Esophagus squamous epithelium (tissue), 5 donors: Measurements from ENCODE around the gene RHCE. TPM values are rescaled to one million over a fixed set of nuclear protein-coding genes. Genes with fewer than 3 reads are reported as not detected.
"Not testable (repeated sequence)": the region's sequence is repeated elsewhere in the genome, so short reads cannot be mapped to it uniquely, and the experiment has no call there.

Source experiments
- DNase-seq: peaks from one replicate; lab custom pipeline; 2025; lab: John Stamatoyannopoulos, UW
- H3K27ac ChIP-seq, 4 donors: fragments of 200-600 bp; sonication (generic); one replicate each; pipeline ENCODE4 v1.5.1; 2016 to 2019; ENCODE audit warnings: mild to moderate bottlenecking in 1 of 4
- H3K27me3 ChIP-seq, 4 donors: fragments of 200-600 bp; sonication (generic); 1 replicate in 3 of 4; 2 replicates in 1 of 4; pipeline versions ENCODE4 v1.5.1 to v1.6.0; 2017 to 2021; ENCODE audit warnings: antibody characterized with exemption in 1 of 4
- H3K36me3 ChIP-seq, 3 donors: fragments of 200-600 bp; sonication (generic); one replicate each; pipeline ENCODE4 v1.5.1; 2016 to 2019
- H3K4me1 ChIP-seq, 3 donors: fragments of 200-600 bp; sonication (generic); one replicate each; pipeline ENCODE4 v1.5.1; 2017 to 2019
- H3K4me3 ChIP-seq, 4 donors: fragments of 200-600 bp; sonication (generic); 1 replicate in 3 of 4; 2 replicates in 1 of 4; pipeline ENCODE4 v1.5.1; 2016 to 2019; ENCODE audit warnings: mild to moderate bottlenecking in 2 of 4, moderate library complexity in 1 of 4
- H3K9me3 ChIP-seq, 3 donors: fragments of 200-600 bp; sonication (generic); one replicate each; pipeline ENCODE4 v1.5.1; 2016 to 2019
- POLR2A ChIP-seq, 4 donors: fragments of 450-650 bp; IDR thresholded peaks; one replicate each; pipeline ENCODE4 v1.6.1; 2017; ENCODE audit warnings: antibody characterized with exemption in 4 of 4, mild to moderate bottlenecking in 4 of 4, moderate library complexity in 3 of 4
- WGBS, 2 donors: methylation state at CpG; one replicate each; pipeline ENCODE4 v1.1.5; 2018; 5-methylcytosine and 5-hydroxymethylcytosine counted together
- intact Hi-C: fragments of 100-400 bp; cut with DNase I; formaldehyde crosslinking; loops from one replicate; pipeline ENCODE4 v1.15.0; 2022
- total RNA-seq, 4 donors: library from RNA; depleted of rRNA; stranded (reverse); fragments of >200 nt; gene quantifications; one replicate each; pipeline ENCODE4 v1.1.0, GENCODE V29; 2016
- TF ChIP-seq, protein P1 (sequence below), 6 experiments: fragments of 450-650 bp in 4 of 6; fragments of 200-600 bp in 2 of 6; sonication (generic) in 2 of 6; IDR thresholded peaks; one replicate each; pipeline ENCODE4 v1.5.1; 2016 to 2019; ENCODE audit warnings: antibody characterized with exemption in 6 of 6, mild to moderate bottlenecking in 4 of 6, moderate library complexity in 4 of 6
- donor health status: DM: yes; HTN: yes; CAD: no.

The RHCE gene
- total RNA-seq, 4 donors from 2014 or later, result 0.27 to 0.38 TPM; not detected in 2

DNA sequence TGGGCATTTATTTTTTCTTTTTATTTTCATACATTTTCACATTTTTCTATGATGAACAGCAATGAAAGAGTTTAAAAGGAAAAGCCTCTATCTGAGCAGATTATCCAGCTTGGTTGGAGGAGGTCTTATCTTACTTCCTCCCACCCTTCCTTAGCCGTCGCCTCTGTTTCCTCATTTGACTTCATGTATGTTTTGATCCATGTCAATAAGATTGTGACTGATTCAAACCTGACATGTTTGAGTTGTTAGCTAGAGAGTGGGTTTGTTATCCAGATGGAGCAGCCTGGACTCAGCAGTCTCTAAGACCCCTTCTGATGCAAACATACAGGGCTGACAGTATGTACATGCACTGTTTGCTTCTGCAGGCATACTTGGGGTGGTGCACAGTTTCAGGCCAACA, 41.2 kb upstream of the RHCE start:
- H3K4me1 ChIP-seq, result peaks cover 2 to 24% (median 5%) of the 10 kb centered on the region in 3 donors
- no peaks in the 10 kb centered on the region for H3K27me3 ChIP-seq
- no peak for DNase-seq
- no peak overlapping the region for H3K27ac ChIP-seq
- H3K4me3 ChIP-seq, result no peak overlapping the region
- WGBS, 2 donors, result 77 to 80% methylated on average over 2 of the region's 2 CpGs
- H3K36me3 ChIP-seq, result peaks cover 0 to 49% (median 0%) of the 10 kb centered on the region in 3 donors
- TF ChIP-seq POLR2A (IDR thresholded peaks at IDR 0.05), result no peak
- TF ChIP-seq, protein P1, sequence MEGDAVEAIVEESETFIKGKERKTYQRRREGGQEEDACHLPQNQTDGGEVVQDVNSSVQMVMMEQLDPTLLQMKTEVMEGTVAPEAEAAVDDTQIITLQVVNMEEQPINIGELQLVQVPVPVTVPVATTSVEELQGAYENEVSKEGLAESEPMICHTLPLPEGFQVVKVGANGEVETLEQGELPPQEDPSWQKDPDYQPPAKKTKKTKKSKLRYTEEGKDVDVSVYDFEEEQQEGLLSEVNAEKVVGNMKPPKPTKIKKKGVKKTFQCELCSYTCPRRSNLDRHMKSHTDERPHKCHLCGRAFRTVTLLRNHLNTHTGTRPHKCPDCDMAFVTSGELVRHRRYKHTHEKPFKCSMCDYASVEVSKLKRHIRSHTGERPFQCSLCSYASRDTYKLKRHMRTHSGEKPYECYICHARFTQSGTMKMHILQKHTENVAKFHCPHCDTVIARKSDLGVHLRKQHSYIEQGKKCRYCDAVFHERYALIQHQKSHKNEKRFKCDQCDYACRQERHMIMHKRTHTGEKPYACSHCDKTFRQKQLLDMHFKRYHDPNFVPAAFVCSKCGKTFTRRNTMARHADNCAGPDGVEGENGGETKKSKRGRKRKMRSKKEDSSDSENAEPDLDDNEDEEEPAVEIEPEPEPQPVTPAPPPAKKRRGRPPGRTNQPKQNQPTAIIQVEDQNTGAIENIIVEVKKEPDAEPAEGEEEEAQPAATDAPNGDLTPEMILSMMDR (IDR thresholded peaks at IDR 0.05), result no peak
- intact Hi-C loops, result no loop called here
- no peaks in the 10 kb centered on the region for H3K9me3 ChIP-seq

DNA sequence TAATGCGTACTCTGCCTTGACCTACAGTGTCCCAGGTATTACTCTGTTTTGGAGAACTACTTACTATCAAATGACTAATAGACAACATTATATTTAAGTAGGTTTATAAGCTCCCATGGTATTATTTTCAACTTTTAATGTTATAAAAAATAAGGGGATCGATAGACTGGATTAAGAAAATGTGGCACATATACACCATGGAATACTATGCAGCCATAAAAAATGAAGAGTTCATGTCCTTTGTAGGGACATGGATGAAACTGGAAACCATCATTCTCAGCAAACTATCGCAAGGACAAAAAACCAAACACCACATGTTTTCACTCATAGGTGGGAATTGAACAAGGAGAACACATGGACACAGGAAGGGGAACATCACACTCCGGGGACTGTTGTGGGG, 40.2 kb upstream of the RHCE start:
- peaks cover 2 to 23% (median 5%) of the 10 kb centered on the region in 3 donors for H3K4me1 ChIP-seq
- H3K4me3 ChIP-seq, H3K27me3 ChIP-seq, H3K9me3 ChIP-seq, DNase-seq, intact Hi-C loops, H3K27ac ChIP-seq: not testable (repeated sequence)
- peaks cover 0 to 55% (median 0%) of the 10 kb centered on the region in 3 donors for H3K36me3 ChIP-seq
- 73 to 77% methylated on average over 4 of the region's 4 CpGs for WGBS, 2 donors

DNA sequence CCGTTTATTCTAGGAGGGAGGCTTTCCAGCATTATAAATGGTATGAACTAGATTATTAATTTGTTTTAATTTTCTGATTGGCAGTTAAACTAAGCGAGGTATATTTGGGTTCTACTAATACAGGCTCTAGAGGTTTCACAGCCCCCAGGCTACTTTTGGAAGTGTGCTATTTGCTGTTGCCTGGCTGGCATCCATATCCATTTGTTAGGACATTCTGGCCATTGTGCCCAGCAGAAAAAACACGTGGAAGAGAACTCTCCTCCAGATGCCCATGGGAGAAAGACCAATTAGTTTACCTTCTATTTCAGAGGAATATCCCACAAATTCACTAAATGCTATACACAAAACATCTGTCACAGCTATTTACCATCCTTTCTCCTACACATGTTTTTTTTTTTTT, 39.4 kb upstream of the RHCE start:
- Histone ChIP-seq H3K27me3 (no peaks in the 10 kb centered on the region), H3K27ac (no peak overlapping the region), H3K9me3 (no peaks in the 10 kb centered on the region), H3K36me3 (peaks cover 0 to 58% (median 0%) of the 10 kb centered on the region in 3 donors), H3K4me1 (peaks cover 2 to 23% (median 5%) of the 10 kb centered on the region in 3 donors), H3K4me3 (no peak overlapping the region)
- TF ChIP-seq POLR2A (IDR thresholded peaks at IDR 0.05), result no peak
- TF ChIP-seq, protein P1 (IDR thresholded peaks at IDR 0.05), result no peak
- no peak for DNase-seq
- WGBS, 2 donors, result 50 to 55% methylated on average over 3 of the region's 3 CpGs
- intact Hi-C loops, result no loop called here

DNA sequence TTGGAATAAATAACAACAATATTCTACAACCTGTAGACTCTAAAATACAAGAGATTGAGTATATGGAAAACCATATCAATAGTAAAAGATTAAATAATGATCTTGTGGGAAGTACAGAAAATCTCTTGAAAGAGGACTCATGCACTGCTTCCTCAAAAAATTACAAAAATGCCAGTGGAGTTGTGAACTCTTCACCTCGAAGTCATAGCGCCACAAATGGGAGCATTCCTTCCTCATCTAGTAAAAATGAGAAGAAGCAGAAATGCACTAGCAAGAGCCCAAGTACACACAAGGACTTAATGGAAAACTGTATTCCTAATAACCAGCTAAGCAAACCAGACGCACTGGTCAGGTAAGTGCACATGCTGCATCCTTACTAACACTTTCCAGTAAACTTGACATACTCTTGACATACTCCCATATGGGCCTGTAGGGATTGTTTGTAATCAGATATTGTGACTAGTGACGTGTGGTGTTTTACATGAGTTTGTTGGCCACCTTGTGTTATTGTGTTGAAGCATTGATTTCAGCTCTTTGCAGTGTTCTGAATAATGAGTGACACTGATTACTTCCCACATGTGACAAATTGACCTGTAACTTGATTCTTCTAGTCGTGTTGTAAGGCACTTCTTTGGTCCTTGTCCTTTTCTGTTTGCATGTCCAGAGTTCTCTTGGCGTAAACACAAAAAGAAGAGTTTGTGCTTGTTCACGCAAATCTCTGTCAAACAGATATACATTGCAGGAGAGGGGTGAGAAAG, 38.1 kb upstream of the RHCE start:
- WGBS, 2 donors, result 79 to 84% methylated on average over 7 of the region's 7 CpGs
- Histone ChIP-seq H3K4me3 (no peak overlapping the region), H3K4me1 (peaks cover 2 to 23% (median 5%) of the 10 kb centered on the region in 3 donors), H3K27me3 (no peaks in the 10 kb centered on the region), H3K9me3 (no peaks in the 10 kb centered on the region), H3K36me3 (peaks cover 0 to 67% (median 0%) of the 10 kb centered on the region in 3 donors), H3K27ac (no peak overlapping the region)
- TF ChIP-seq, protein P1 (IDR thresholded peaks at IDR 0.05), result no peak
- no peak for TF ChIP-seq POLR2A (IDR thresholded peaks at IDR 0.05)
- intact Hi-C loops, result no loop called here
- no peak for DNase-seq

DNA sequence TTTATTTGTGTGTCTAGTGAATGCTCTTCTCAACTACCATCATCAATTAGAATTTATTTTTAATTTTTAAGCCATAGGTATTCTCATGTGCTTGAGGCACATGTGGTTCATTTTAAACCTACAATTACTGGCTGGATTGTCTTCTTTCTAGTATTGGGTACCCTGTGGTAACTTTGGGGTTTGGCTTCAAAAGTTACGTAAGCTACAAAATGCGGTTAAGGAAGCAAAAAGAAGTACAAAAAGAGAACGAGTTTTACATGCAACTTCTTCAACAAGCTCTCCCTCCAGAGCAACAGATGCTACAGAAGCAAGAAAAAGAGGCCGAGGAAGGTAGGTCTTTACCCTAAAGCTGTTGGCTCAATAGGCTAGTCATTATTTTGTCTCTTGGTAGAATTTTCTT, 35.9 kb upstream of the RHCE start:
- peaks cover 0 to 7% (median 0%) of the 10 kb centered on the region in 3 donors for H3K4me1 ChIP-seq
- intact Hi-C loops, result no loop called here
- peaks cover 0 to 79% (median 0%) of the 10 kb centered on the region in 3 donors for H3K36me3 ChIP-seq
- 78 to 82% methylated on average over 4 of the region's 4 CpGs for WGBS, 2 donors
- TF ChIP-seq, protein P1 (IDR thresholded peaks at IDR 0.05), result no peak
- DNase-seq, result no peak
- no peaks in the 10 kb centered on the region for H3K27me3 ChIP-seq
- H3K4me3 ChIP-seq, result no peak overlapping the region
- H3K27ac ChIP-seq, result no peak overlapping the region
- no peaks in the 10 kb centered on the region for H3K9me3 ChIP-seq
